Panc1 (cell line): Measurements from ENCODE around the gene PCDH1. TPM values are rescaled to one million over a fixed set of nuclear protein-coding genes. Genes with fewer than 3 reads are reported as not detected.

ENCODE experiments used
- ATAC-seq: fragments of 200-7000 bp; cut with Tn5 transposase; 2 replicates; pipeline ENCODE4 v1.9.1; 2020; ENCODE audit warnings: mild to moderate bottlenecking, moderate library complexity
- BruUV-seq: library from RNA; stranded (reverse); fragments of 400-500 nt; replicated peaks from 2 replicates; lab custom pipeline; 2021; lab: Mats Ljungman, UMichigan
- CTCF ChIA-PET: fragments of 300-600 bp; sonication (Branson Sonifier 250); formaldehyde crosslinking; loops from one replicate; lab custom pipeline; 2022; ENCODE audit warnings: antibody characterized with exemption; lab: Charles Lee
- POLR2A ChIA-PET: fragments of 300-600 bp; sonication (Branson Sonifier 250); formaldehyde crosslinking; loops from one replicate; lab custom pipeline; 2022; ENCODE audit warnings: antibody characterized with exemption; lab: Charles Lee
- DNase-seq: peaks from one replicate; pipeline ENCODE4 v3.0.0-alpha.2; 2010; ENCODE audit warnings: low read depth, low spot score
- H3K27ac ChIP-seq: 2 replicates; pipeline ENCODE4 v1.5.1; 2011; ENCODE audit warnings: mild to moderate bottlenecking, low read length, inconsistent platforms
- H3K27me3 ChIP-seq: fragments of 200-500 bp; sonication (Bioruptor generic); 2 replicates; pipeline ENCODE4 v1.6.0; 2014; ENCODE audit warnings: low read length, inconsistent platforms; ENCODE audit not compliant: control insufficient read depth, insufficient read depth
- H3K36me3 ChIP-seq: fragments of 200-500 bp; sonication (Bioruptor generic); 2 replicates; pipeline ENCODE4 v1.5.1; 2014; ENCODE audit warnings: inconsistent platforms, mild to moderate bottlenecking, low read length, moderate library complexity; ENCODE audit not compliant: control insufficient read depth, insufficient read depth
- H3K4me1 ChIP-seq: 2 replicates; pipeline ENCODE4 v1.5.1; 2011; ENCODE audit warnings: inconsistent platforms, mild to moderate bottlenecking, low read length, moderate library complexity; ENCODE audit not compliant: control insufficient read depth, insufficient read depth
- H3K4me3 ChIP-seq, 2 experiments: 2 replicates each; pipeline ENCODE4 v1.5.1; 2011 to 2012; ENCODE audit warnings: low read depth in 2 of 2, low read length in 2 of 2, mild to moderate bottlenecking in 2 of 2, inconsistent platforms in 1 of 2, moderate library complexity in 1 of 2
- H3K9me3 ChIP-seq: fragments of 200-500 bp; sonication (Bioruptor generic); 2 replicates; pipeline ENCODE4 v1.5.1; 2014; ENCODE audit warnings: low read depth, mild to moderate bottlenecking, inconsistent platforms, low read length, moderate library complexity; ENCODE audit not compliant: control insufficient read depth, insufficient read depth
- CTCF ChIP-seq: fragments of 450-650 bp; IDR thresholded peaks from 2 replicates; pipeline ENCODE4 v1.5.1; 2017; ENCODE audit warnings: mild to moderate bottlenecking
- POLR2AphosphoS5 ChIP-seq: IDR thresholded peaks from 2 replicates; pipeline ENCODE4 v1.6.1; 2012; ENCODE audit warnings: mild to moderate bottlenecking, low read depth, low read length, moderate library complexity
- REST ChIP-seq, 2 experiments: IDR thresholded peaks; 2 replicates each; pipeline ENCODE4 v1.6.1; 2011 to 2012; ENCODE audit warnings: low read depth in 2 of 2, control low read depth in 1 of 2, low read length in 1 of 2, mild to moderate bottlenecking in 1 of 2, moderate library complexity in 1 of 2; ENCODE audit not compliant: insufficient read depth in 1 of 2
- SIN3A ChIP-seq: IDR thresholded peaks from 2 replicates; pipeline ENCODE4 v1.6.1; 2012; ENCODE audit warnings: low read depth, mild to moderate bottlenecking, low read length, moderate library complexity, borderline replicate concordance; ENCODE audit not compliant: insufficient read depth
- TCF7L2 ChIP-seq: IDR thresholded peaks from 2 replicates; pipeline ENCODE4 v1.6.1; 2011; ENCODE audit warnings: mild to moderate bottlenecking, low read depth, low read length, inconsistent platforms
- in situ Hi-C: cut with HindIII; loops from 2 replicates; pipeline ENCODE4 v1.10.0; 2016; ENCODE audit warnings: low sequenced_read_pairs, low pct_unique_long_range_greater_than_20kb
- intact Hi-C: fragments of 100-400 bp; cut with micrococcal nuclease; formaldehyde crosslinking; loops from one replicate; pipeline ENCODE4 v1.10.0; 2022; ENCODE audit not compliant: unreplicated experiment
- total RNA-seq: library from RNA; stranded (reverse); gene quantifications from one replicate; pipeline ENCODE4 v1.2.1, GENCODE V29; 2021; ENCODE audit not compliant: unreplicated experiment

The PCDH1 gene
- total RNA-seq, 1 experiment from 2014 or later = 9.0 TPM

- CTCF ChIA-PET = interaction anchor here (0.6 kb wide), 1 partner anchor 71 kb away, joined by 3 read pairs; no protein-coding TSS in a partner anchor
- Histone ChIP-seq H3K9me3 (no peaks in the 10 kb centered on the region), H3K4me1 (no peaks in the 10 kb centered on the region), H3K4me3 (no peak overlapping the region), H3K27ac (no peak overlapping the region), H3K27me3 (peaks cover 10% of the 10 kb centered on the region; the same call in 1 of the 2 replicates), H3K36me3 (no peaks in the 10 kb centered on the region)
- BruUV-seq = no TSS peak
- TF ChIP-seq POLR2AphosphoS5 (no peak), REST (IDR thresholded peaks at IDR 0.05; ENCODE audit: insufficient read depth in 1 of 2, low read depth in 2 of 2, low read length in 1 of 2) (no peak), CTCF (no peak), TCF7L2 (no peak), SIN3A (no peak)
- intact Hi-C loops = no loop called here
- POLR2A ChIA-PET = interaction anchor here (1.0 kb wide), 1 partner anchor 35 kb away, joined by 4 read pairs; no protein-coding TSS in a partner anchor
- DNase-seq (no peak), ATAC-seq (no peak)
- in situ Hi-C loops = no loop called here
Observed at GRCh38 chr5:141807732-141808131, 70.5 kb downstream of the PCDH1 start.

GRCh38 chr5:141807329-141807728 is 70.9 kb downstream of the PCDH1 start:
- H3K27ac ChIP-seq = no peak overlapping the region
- ChIA-PET CTCF (no interaction called here), POLR2A (interaction anchor here (1.0 kb wide), 1 partner anchor 36 kb away, joined by 4 read pairs; no protein-coding TSS in a partner anchor)
- ATAC-seq = no peak
- no peak for DNase-seq
- in situ Hi-C loops = no loop called here
- TF ChIP-seq REST (IDR thresholded peaks at IDR 0.05; ENCODE audit: insufficient read depth in 1 of 2, low read depth in 2 of 2, low read length in 1 of 2) (no peak), TCF7L2 (no peak), CTCF (no peak), SIN3A (no peak), POLR2AphosphoS5 (no peak)
- intact Hi-C loops = no loop called here
- no peaks in the 10 kb centered on the region for H3K36me3 ChIP-seq
- H3K27me3 ChIP-seq = peaks cover 10% of the 10 kb centered on the region; the same call in 1 of the 2 replicates
- no TSS peak for BruUV-seq
- no peaks in the 10 kb centered on the region for H3K9me3 ChIP-seq
- no peaks in the 10 kb centered on the region for H3K4me1 ChIP-seq
- no peak overlapping the region for H3K4me3 ChIP-seq
